ENCODE results near the gene AGK.

The AGK gene, protein sequence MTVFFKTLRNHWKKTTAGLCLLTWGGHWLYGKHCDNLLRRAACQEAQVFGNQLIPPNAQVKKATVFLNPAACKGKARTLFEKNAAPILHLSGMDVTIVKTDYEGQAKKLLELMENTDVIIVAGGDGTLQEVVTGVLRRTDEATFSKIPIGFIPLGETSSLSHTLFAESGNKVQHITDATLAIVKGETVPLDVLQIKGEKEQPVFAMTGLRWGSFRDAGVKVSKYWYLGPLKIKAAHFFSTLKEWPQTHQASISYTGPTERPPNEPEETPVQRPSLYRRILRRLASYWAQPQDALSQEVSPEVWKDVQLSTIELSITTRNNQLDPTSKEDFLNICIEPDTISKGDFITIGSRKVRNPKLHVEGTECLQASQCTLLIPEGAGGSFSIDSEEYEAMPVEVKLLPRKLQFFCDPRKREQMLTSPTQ

GRCh38 chr7:141551094-141551781 is at the start of gene AGK:
Gene AGK, plus strand, starts transcription at chr7:141551410. Its CDS starts 4,057 bp downstream, at chr7:141555467.
- peak; percentile 91 for DNase-seq

DNA sequence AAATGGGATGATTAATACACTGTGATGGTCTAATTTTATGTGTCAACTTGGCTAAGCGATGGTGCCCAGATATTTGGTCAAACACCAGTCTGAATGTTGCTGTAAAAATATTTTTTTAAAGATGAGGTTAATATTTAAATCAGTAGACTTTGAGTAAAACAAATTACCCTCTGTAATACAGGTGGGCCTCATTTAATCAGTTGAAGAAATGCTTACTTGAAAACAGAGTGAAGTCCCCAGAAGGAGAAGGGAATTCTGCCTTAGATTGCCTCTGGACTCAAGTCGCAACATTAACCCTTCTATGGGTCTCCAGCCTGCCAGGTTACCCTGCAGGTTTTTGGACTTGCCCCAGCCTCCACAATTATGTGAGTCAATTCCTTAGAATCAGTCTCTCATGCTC is 49.8 kb upstream of the AGK start:
- DNase-seq = no peak

GRCh38 chr7:141511316-141511675 is 39.9 kb upstream of the AGK start:
- no peak for DNase-seq

DNA sequence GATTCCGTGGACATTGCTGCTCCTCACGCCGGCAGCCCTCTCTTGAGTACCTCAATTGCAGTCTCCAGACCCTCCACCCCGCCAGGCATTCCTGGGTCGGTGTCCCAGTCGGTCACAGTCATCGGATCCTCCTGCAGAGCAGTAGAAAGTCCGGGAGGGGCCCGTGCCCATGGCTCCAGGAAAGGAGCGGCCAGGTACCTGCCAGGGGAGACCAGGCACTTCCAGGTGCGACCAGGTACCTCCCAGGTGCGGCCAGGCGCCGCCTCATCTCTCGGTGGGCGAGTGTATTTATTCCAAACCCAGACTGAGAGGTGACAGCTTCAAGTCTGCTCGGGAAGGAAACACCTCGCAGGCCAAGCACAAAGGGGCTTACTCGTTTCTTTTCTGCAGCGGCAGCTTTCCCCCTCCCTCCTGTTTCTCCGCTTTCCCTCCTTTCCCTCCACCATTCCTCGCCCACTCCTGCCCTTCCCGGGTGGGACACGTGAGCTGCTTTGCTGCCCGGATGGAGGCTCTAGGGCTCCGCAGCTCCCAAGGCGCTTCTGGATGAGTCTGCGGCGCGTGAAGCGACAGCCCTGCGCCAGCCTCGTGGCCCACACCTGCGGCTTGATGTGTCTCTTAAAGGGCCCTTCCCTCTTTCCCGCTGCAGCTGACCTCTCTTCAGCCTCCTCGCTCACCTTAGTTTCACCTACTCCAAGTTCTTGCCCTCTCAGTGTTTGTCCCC is 39.4 kb upstream of the AGK start:
- peak; percentile 62 for DNase-seq

GRCh38 chr7:141512597-141512996 is 38.6 kb upstream of the AGK start:
- DNase-seq = no peak

- no peak for DNase-seq
Observed at GRCh38 chr7:141513720-141514119, 37.5 kb upstream of the AGK start.

DNA sequence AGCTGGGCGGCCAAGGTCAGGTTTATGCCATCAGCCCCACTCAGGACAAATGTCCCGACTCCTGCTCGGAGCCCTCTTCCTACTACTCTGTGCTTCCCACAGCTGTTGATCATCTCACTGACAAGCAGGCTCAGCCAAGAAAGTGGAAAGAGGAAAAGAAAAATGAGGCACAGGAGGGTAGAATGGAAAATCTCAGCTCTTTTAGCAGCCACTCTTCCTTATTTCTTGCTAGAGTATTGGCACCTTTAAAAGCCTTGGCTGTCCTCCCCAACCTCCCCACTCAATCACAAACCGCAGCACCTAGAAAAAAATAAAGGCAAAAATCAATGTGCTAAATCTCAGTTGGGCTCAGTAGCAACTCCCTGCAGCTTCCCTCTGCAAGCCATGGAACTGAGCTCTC is 35.3 kb upstream of the AGK start:
- no peak for DNase-seq

DNA sequence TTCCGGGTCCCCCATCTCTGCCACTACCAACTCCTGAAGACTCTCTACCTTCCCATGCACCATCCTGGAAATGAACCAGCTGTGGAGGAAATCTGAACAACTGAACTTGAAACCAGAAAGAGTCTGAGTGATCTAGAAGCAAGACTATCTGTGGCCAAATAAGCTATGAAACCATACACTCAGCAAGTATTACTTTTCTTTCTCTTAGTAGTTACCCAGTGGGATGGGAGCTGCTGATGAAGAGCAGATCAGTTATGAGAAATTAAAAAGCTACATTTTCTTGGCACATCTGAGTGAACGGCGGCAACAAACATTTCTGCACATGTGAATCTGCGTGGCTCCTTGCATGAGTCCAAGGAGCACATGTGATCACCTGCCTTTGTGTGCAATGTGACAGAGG is 31.6 kb upstream of the AGK start:
- no peak for DNase-seq

GRCh38 chr7:141522657-141523342 is 28.4 kb upstream of the AGK start:
- DNase-seq = no peak

GRCh38 chr7:141525973-141526514 is 25.2 kb upstream of the AGK start:
- DNase-seq = no peak

DNA sequence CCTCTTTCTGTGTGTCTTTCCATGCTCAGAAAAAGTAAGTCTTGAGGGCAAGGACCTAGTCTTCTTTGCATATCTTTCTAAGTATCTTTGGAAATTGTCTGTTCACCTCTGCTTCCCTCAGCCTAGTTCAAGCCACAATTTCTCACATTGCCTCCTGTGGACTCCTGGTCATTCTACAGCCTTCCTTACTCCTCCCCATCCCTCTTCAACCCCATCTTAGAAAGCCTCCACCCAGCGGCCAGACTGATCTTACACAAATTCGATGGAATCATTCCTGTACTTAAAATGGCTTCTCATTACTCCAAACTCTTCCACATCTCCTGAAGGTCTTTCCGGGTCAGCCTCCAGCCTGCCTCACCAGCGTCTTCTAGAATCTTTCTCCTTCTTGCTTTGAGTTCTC is 24.1 kb upstream of the AGK start:
- DNase-seq = no peak

DNA sequence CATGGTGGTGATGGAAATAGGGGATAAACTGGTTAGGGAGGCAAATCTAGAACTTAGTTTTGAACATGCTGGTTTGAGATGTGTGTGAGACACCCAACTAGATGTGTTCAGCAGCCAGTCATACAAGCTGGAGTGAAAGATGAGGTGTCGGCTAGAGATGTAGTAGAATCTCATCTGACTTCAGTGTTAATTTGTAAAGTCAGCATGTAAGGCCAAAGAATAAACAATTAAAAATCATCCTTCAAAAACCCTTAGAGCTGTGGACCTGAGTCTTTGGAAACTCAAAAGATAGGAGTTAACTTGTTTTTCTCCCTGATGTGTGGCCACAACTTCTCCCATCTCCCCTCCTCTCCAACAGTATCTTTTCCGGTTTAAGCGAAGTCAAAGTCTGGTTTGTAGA is 22.8 kb upstream of the AGK start:
- DNase-seq = no peak

DNA sequence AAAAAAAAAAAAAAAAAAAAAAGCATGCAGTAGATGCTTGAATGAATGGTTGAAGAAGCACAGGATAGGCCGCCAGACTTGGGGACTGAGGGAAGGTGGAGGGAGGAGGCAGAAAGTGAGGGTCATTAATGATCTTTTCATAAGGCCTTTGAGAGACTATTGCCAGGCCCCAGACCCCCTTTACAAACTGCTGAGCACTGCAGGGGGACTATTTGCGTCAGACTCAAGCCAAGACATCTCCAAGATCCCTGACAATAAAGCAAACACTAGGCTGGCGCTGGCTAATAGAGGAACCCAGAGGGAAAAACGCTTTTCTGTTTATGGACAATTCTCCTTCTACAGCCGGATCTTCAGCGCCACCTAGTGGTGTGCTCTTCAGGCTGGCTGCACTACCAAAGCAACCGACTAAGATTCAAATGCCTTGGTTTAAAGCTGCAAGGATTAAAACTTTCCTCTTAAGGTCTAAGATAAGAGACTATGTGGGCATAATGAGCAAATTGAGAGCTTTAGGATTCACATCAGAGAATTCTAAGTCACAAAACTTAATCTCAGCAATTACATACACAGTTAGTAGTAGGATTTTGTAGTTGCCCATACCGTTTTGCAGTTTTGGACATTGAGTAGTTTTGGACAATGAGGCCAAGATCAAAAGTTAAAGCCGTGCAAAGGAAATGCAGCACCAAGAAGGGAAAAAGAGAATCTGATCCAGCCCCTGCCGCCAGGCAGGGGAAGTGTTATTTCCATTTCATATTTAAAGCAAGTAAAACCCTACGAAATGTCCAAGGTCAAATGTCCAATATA is 17.9 kb upstream of the AGK start:
- peak; percentile 84 for DNase-seq

DNA sequence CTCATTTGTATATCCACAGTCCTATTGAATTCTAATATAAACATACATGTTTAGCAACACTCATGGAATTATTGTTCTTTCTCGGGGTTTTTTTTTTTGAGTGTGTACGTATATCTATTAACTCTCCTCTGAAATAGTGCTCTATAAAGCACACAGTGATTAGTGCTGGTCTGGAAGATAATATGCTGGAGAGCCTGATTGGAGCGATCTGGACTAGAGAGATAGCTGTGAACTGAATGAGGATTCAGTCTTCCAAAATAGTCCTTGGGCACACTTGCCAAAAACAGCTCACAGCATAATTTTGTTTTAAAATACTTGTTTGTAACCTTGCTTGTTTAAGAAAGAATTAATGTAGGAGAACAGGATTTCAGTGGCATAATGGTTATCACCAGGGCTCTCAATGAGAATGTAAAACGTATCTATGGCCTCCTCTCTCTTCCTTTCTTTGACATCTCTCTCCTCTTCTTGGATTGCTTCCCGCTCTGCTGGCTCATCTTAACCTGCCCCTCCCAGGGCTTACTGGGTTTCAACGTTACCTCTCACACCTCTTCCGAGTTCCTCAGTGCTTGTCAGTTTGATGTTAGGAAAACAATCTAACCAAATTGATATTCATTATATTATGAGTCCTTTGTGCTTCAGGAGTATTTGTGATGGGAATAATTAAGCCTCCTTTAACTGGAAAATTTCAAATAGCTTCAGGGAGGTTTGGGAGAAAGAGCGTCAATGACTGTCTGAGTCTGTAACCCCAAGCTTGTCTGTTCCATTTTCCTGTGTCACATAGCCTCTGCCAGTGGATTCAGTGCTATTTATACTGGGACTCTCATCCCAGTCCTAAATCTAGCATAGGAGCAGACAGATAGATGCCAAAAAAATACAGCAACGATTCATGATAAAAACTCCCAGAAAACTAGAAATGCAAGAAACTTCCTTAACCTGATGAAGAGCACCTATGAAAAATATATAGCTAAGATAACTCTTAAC is 16.2 kb upstream of the AGK start:
- DNase-seq = no peak

- no peak for DNase-seq
Observed at GRCh38 chr7:141537906-141538305, 13.3 kb upstream of the AGK start.

GRCh38 chr7:141541375-141541774 is 9.8 kb upstream of the AGK start:
- no peak for DNase-seq

DNA sequence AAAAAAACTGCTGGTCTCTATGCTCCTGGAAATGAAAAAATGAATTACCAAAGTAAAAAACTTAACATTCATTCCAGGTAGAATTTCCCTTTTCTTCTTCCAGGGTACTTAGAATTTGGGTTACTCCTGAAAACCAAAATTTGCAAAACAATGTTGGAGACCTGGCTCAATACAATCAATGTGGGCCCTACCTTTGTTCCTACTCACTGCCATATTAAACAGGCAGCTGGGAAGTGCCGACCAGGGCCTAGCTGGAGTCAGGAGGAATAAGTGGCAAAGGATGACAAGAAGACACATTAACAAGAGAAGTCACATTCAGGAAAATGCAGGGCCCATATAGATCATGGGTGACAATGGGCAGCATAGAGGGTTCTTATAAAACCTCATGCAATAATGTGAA is 6.4 kb upstream of the AGK start:
- no peak for DNase-seq

DNA sequence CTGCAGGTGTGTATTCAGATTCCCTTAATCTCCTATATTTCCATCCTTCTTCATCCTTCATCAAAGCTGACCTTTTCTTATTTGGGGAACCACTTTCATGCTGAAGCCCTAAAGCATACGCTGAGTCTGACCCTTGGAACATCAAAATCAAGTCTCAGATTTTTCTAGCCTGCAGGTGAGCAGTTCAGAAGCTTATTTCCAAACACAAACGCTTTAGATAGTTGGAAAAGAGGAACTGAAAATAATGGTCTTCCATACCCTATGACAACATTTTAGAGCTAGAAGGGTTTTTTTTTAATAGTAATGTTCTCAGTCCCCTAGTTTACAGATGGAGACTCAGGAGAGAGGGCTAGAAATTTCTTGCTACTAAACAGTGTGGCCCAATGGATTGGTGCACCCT is 1.6 kb upstream of the AGK start:
- no peak for DNase-seq

- DNase-seq = no peak
Observed at GRCh38 chr7:141550386-141551093, 670 bp upstream of the AGK start.

DNA sequence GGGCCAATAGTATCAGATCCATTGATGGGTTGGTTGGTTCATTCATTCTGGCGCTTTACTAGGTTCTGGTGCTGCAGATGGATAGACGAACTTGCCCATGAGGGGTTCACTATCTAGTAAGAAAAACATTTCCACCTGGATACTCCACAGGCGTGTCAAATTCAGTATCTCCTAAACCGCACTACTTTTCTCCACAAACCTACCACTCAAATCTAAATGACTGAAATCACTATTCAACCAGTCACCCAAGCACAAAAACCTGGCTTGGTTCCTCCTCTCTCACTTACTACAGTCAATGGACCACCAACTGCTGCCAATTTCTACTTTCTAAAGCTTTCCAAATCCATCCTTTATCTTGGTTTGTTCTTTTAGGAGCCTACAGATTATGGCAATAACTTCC is 572 bp downstream of the AGK start:
- no peak for DNase-seq

Data from activated effector memory CD4-positive, alpha-beta T cell treated with anti-CD3 and anti-CD28 coated beads, Interleukin-2, amount 50 U/mL, for 16 hours (primary cell).